ENCODE measurements around the gene ARHGAP26.

Gene ARHGAP26

DNA sequence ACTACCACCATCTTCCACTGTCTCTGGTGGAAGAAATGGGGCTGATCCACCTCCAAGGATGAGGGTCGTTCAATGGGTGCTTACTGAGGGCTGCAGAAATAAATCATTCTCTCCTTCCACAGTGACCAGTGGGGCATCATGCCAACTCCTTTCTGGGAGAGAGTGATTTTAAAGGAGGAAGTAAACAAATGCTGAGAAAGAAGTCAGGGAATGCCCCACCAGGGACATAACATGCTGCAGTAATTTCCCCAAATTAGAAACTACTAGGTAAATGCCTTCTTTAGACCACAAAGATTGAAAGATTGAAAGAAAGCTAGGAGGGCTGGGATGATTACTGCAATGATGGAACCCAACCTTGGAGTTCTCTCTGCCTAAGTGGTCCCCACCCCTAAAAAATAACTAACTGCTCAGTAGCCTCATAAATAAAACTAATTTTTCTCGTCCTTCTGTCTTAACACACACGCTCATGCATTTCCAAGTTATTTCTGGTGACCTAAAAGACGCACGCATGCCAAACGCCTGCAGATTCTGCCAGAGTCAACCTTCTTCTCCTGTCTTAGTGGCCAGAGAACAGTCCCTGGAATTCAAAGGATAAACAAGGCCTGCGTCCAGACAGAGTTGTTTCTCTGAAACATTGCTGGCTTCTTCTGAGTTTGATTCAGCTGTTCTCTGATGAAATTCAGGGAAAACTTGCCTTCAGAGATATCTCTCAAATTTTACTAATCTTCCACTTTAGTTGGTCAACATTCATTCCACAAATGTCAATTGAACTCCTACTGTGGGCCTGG lies 383.3 kb downstream of the ARHGAP26 start:
- Histone ChIP-seq H3F3A (ENCODE audit: insufficient read depth, low read length) (no peaks in the 10 kb centered on the region), H3K27ac (ENCODE audit: low read depth, low read length, poor library complexity, severe bottlenecking) (no peak overlapping the region), H3K4me1 (ENCODE audit: insufficient read depth, low read length, severe bottlenecking) (no peaks in the 10 kb centered on the region), H3K9me2 (ENCODE audit: low read depth, low read length) (no peaks in the 10 kb centered on the region), H3K27me3 (ENCODE audit: insufficient read depth, low read length) (no peaks in the 10 kb centered on the region), H3K36me3 (ENCODE audit: insufficient read depth, low read length) (no peaks in the 10 kb centered on the region), H3K4me3 (ENCODE audit: low read depth, low read length, poor library complexity, severe bottlenecking) (no peak overlapping the region), H3K9ac (ENCODE audit: low read length) (no peak overlapping the region), H2AFZ (ENCODE audit: low read length) (no peak overlapping the region), H4K20me1 (ENCODE audit: insufficient read depth, low read length) (no peaks in the 10 kb centered on the region), H3K4me2 (ENCODE audit: low read length) (no peak overlapping the region), H3K9me3 (ENCODE audit: low read length) (no peaks in the 10 kb centered on the region), H3K79me2 (ENCODE audit: insufficient read depth, low read length) (no peaks in the 10 kb centered on the region)
- TF ChIP-seq EZH2 (IDR thresholded peaks at IDR 0.05; ENCODE audit: borderline replicate concordance, low read length) = no peak
- no peak for TF ChIP-seq CTCF (IDR thresholded peaks at IDR 0.05; ENCODE audit: low read length)

GRCh38 chr5:143154510-143155370 lies 384.6 kb downstream of the ARHGAP26 start:
- Histone ChIP-seq H3K4me2 (ENCODE audit: low read length) (no peak overlapping the region), H3K9me3 (ENCODE audit: low read length) (no peaks in the 10 kb centered on the region), H2AFZ (ENCODE audit: low read length) (no peak overlapping the region), H3K79me2 (ENCODE audit: insufficient read depth, low read length) (no peaks in the 10 kb centered on the region), H3K9ac (ENCODE audit: low read length) (no peak overlapping the region), H3K27me3 (ENCODE audit: insufficient read depth, low read length) (no peaks in the 10 kb centered on the region), H3K9me2 (ENCODE audit: low read depth, low read length) (no peaks in the 10 kb centered on the region), H4K20me1 (ENCODE audit: insufficient read depth, low read length) (no peaks in the 10 kb centered on the region), H3F3A (ENCODE audit: insufficient read depth, low read length) (no peaks in the 10 kb centered on the region), H3K4me3 (ENCODE audit: low read depth, low read length, poor library complexity, severe bottlenecking) (no peak overlapping the region), H3K36me3 (ENCODE audit: insufficient read depth, low read length) (no peaks in the 10 kb centered on the region), H3K27ac (ENCODE audit: low read depth, low read length, poor library complexity, severe bottlenecking) (no peak overlapping the region), H3K4me1 (ENCODE audit: insufficient read depth, low read length, severe bottlenecking) (no peaks in the 10 kb centered on the region)
- TF ChIP-seq EZH2 (IDR thresholded peaks at IDR 0.05; ENCODE audit: borderline replicate concordance, low read length) (no peak), CTCF (IDR thresholded peaks at IDR 0.05; ENCODE audit: low read length) (no peak)

- no peak overlapping the region for H3K4me3 ChIP-seq (ENCODE audit: low read depth, low read length, poor library complexity, severe bottlenecking)
- peaks cover under 1% of the 10 kb centered on the region for H3K4me1 ChIP-seq (ENCODE audit: insufficient read depth, low read length, severe bottlenecking)
- no peak overlapping the region for H3K9ac ChIP-seq (ENCODE audit: low read length)
- no peak overlapping the region for H3K27ac ChIP-seq (ENCODE audit: low read depth, low read length, poor library complexity, severe bottlenecking)
- no peaks in the 10 kb centered on the region for H3K9me3 ChIP-seq (ENCODE audit: low read length)
- no peaks in the 10 kb centered on the region for H3K36me3 ChIP-seq (ENCODE audit: insufficient read depth, low read length)
- no peaks in the 10 kb centered on the region for H3K9me2 ChIP-seq (ENCODE audit: low read depth, low read length)
- H3K4me2 ChIP-seq (ENCODE audit: low read length) = no peak overlapping the region
- TF ChIP-seq CTCF (IDR thresholded peaks at IDR 0.05; ENCODE audit: low read length) = no peak
- no peak for TF ChIP-seq EZH2 (IDR thresholded peaks at IDR 0.05; ENCODE audit: borderline replicate concordance, low read length)
- H4K20me1 ChIP-seq (ENCODE audit: insufficient read depth, low read length) = no peaks in the 10 kb centered on the region
- H3F3A ChIP-seq (ENCODE audit: insufficient read depth, low read length) = no peaks in the 10 kb centered on the region
- H2AFZ ChIP-seq (ENCODE audit: low read length) = no peak overlapping the region
- H3K79me2 ChIP-seq (ENCODE audit: insufficient read depth, low read length) = no peaks in the 10 kb centered on the region
- no peaks in the 10 kb centered on the region for H3K27me3 ChIP-seq (ENCODE audit: insufficient read depth, low read length)
These were observed 385.3 kb downstream of the ARHGAP26 start for GRCh38 chr5:143155455-143155854.
